Measurements from ENCODE around the gene UTP15.

DNA sequence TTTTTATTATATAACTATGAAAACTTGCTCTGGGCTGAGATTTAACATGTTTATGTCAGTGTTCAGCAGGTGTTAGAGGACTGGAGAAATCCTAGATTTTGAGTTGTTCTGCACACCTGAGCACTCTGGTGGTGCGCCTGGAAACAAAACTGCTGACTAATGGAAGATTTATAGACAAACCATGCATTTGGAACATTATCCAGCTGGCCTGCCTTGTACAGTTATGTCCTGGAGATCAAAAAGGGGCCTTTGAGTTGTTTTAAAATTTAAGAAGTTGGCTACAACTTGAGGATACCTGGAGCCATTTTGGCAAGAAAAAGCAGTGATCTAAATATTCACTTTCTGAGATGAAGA lies 54.8 kb downstream of the UTP15 start:
- no peak for TF ChIP-seq POLR2A (IDR thresholded peaks at IDR 0.05)
- TF ChIP-seq, protein P1, sequence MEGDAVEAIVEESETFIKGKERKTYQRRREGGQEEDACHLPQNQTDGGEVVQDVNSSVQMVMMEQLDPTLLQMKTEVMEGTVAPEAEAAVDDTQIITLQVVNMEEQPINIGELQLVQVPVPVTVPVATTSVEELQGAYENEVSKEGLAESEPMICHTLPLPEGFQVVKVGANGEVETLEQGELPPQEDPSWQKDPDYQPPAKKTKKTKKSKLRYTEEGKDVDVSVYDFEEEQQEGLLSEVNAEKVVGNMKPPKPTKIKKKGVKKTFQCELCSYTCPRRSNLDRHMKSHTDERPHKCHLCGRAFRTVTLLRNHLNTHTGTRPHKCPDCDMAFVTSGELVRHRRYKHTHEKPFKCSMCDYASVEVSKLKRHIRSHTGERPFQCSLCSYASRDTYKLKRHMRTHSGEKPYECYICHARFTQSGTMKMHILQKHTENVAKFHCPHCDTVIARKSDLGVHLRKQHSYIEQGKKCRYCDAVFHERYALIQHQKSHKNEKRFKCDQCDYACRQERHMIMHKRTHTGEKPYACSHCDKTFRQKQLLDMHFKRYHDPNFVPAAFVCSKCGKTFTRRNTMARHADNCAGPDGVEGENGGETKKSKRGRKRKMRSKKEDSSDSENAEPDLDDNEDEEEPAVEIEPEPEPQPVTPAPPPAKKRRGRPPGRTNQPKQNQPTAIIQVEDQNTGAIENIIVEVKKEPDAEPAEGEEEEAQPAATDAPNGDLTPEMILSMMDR (IDR thresholded peaks at IDR 0.05): no peak
- no peak for TF ChIP-seq POLR2AphosphoS5 (IDR thresholded peaks at IDR 0.05; ENCODE audit: insufficient read depth in 1 of 2, low read depth in 1 of 2)
